Left lung (tissue), 10 donors: ENCODE results near the gene MKLN1. TPM values are rescaled to one million over a fixed set of nuclear protein-coding genes. Genes with fewer than 3 reads are reported as not detected.

ENCODE experiments used
- ATAC-seq: fragments of 200-7000 bp; cut with Tn5 transposase; one replicate; pipeline ENCODE4 v1.9.1; 2020; ENCODE audit warnings: moderate library complexity
- DNase-seq, 4 donors: peaks; one replicate each; pipeline ENCODE4 v3.0.0-alpha.2; 2013 to 2020
- H3K27ac ChIP-seq, 2 donors: fragments of 200-600 bp; sonication (generic) in 1 of 2; one replicate each; pipeline versions ENCODE4 v1.5.0 to v1.8.0; 2020 to 2021
- H3K27me3 ChIP-seq, 2 donors: fragments of 200-600 bp; sonication (generic) in 1 of 2; one replicate each; pipeline versions ENCODE4 v1.5.0 to v1.8.0; 2020 to 2021
- H3K36me3 ChIP-seq, 2 donors: fragments of 200-600 bp; sonication (generic) in 1 of 2; one replicate each; pipeline versions ENCODE4 v1.5.0 to v1.8.0; 2020 to 2021
- H3K4me1 ChIP-seq, 2 donors: fragments of 200-600 bp; one replicate each; pipeline ENCODE4 v1.8.0; 2021
- H3K4me3 ChIP-seq, 2 donors: fragments of 200-600 bp; sonication (generic) in 1 of 2; one replicate each; pipeline versions ENCODE4 v1.5.0 to v1.8.0; 2020 to 2021; ENCODE audit warnings: mild to moderate bottlenecking in 1 of 2
- H3K9me3 ChIP-seq, 2 donors: fragments of 200-600 bp; sonication (generic) in 1 of 2; one replicate each; pipeline versions ENCODE4 v1.5.0 to v1.8.0; 2020 to 2021
- intact Hi-C, 2 donors: fragments of 100-400 bp; cut with DNase I; formaldehyde crosslinking; loops; one replicate each; pipeline versions ENCODE4 v1.11.2 to v1.14.2; 2022
- polyA plus RNA-seq, 6 donors: library from polyadenylated mRNA; unstranded; fragments of 120-200 nt; gene quantifications; one replicate each; pipeline ENCODE4 v1.2.1, GENCODE V29; 2013; ENCODE audit not compliant: insufficient read length in 6 of 6
- total RNA-seq, 2 donors: library from RNA; stranded (reverse); fragmentation: NEBNext Ultra II Directional; extraction: Animal tissue kit (Norgen Biotek cat#: 25700); gene quantifications; one replicate each; pipeline ENCODE4 v1.2.1, GENCODE V29; 2021
- TF ChIP-seq, protein P1 (sequence below), 2 donors: fragments of 200-600 bp; sonication (generic) in 1 of 2; IDR thresholded peaks; one replicate each; pipeline versions ENCODE4 v1.5.0 to v1.8.0; 2021; ENCODE audit warnings: antibody characterized with exemption in 2 of 2
- donor health status: DM: no; HTN: yes; CAD: no.
- donor health status: DM: no; HTN: no; CAD: no.

MKLN1 gene
- total and polyA plus RNA-seq, 8 donors = 38.7 to 49.0 (median 44.5) TPM

DNA sequence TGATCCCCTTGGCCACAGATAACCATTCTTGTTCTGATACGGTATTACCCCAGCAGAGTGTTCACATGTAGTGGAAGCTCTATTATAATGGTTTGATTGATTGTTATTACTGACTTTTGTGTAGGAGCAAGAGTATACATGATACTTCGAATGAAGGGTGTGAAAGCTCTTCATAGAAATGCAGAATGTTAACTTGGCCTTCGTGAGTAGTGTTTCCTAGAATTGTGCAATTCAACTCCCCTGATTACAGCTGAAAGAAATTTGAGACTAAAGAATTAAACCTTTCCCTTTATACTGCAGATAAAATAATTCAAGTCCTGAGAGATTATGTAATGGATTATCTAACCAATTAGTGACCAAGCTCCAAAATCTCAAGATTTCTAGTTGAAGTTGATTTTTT lies 38.2 kb downstream of the MKLN1 start:
- intact Hi-C loops = no loop called here
- Histone ChIP-seq H3K4me3 (no peak overlapping the region), H3K27me3 (no peaks in the 10 kb centered on the region), H3K36me3 (no peaks in the 10 kb centered on the region), H3K9me3 (no peaks in the 10 kb centered on the region), H3K27ac (no peak overlapping the region), H3K4me1 (peaks cover 4 to 82% of the 10 kb centered on the region in 2 donors)
- peak in 1 of 4 donors; percentile 12 for DNase-seq
- TF ChIP-seq, protein P1, sequence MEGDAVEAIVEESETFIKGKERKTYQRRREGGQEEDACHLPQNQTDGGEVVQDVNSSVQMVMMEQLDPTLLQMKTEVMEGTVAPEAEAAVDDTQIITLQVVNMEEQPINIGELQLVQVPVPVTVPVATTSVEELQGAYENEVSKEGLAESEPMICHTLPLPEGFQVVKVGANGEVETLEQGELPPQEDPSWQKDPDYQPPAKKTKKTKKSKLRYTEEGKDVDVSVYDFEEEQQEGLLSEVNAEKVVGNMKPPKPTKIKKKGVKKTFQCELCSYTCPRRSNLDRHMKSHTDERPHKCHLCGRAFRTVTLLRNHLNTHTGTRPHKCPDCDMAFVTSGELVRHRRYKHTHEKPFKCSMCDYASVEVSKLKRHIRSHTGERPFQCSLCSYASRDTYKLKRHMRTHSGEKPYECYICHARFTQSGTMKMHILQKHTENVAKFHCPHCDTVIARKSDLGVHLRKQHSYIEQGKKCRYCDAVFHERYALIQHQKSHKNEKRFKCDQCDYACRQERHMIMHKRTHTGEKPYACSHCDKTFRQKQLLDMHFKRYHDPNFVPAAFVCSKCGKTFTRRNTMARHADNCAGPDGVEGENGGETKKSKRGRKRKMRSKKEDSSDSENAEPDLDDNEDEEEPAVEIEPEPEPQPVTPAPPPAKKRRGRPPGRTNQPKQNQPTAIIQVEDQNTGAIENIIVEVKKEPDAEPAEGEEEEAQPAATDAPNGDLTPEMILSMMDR (IDR thresholded peaks at IDR 0.05) = no peak
- ATAC-seq = peak; percentile 77

DNA sequence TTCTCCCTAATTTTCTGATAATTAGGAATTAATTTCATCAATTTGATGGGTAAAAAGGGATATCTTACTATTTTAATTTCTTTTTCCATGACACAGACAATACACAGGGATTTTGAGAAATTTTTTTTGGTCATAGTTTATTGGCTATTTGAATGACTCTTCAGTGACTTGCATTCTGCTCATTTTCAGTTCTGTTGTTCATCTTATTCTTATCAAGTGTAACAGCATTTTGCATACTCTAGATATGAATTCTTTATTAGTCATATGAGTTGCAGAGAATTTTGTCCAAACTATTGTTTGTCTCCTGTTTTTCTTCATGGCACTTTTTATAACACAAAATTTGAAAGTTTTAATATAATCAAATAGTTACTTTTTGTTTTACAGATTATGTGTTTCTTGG lies 41.7 kb downstream of the MKLN1 start:
- Histone ChIP-seq H3K36me3 (no peaks in the 10 kb centered on the region), H3K4me3 (no peak overlapping the region), H3K27ac (no peak overlapping the region), H3K27me3 (no peaks in the 10 kb centered on the region), H3K9me3 (no peaks in the 10 kb centered on the region), H3K4me1 (peaks cover 0 to 64% of the 10 kb centered on the region in 2 donors)
- DNase-seq (no peak), ATAC-seq (no peak)
- intact Hi-C loops = no loop called here
- TF ChIP-seq, protein P1 (IDR thresholded peaks at IDR 0.05) = no peak

- Histone ChIP-seq H3K4me1 (peaks cover 0 to 64% of the 10 kb centered on the region in 2 donors), H3K27me3 (no peaks in the 10 kb centered on the region), H3K27ac (no peak overlapping the region), H3K9me3 (no peaks in the 10 kb centered on the region), H3K4me3 (no peak overlapping the region), H3K36me3 (no peaks in the 10 kb centered on the region)
- intact Hi-C loops = no loop called here
- no peak for ATAC-seq
- TF ChIP-seq, protein P1 (IDR thresholded peaks at IDR 0.05) = no peak
- DNase-seq = no peak
Measured at GRCh38 chr7:131370523-131370968, 42.9 kb downstream of the MKLN1 start.

DNA sequence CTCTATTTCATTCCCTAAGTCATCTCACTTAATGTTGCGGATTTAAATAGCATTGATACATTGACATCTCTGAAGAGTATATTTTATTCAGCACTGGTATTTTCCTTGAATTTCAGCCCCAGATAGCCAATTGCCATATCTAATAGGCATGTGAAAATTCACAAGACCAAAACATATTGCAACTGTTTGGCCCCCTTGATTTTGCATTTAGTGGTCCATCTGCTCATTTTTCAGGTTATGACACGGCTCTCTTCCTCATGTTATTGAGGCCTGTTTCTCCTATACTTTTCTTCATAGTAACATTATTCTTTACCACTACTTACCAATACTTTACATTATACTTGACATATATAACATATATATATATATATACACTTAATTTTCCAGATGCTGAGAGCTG lies 43.7 kb downstream of the MKLN1 start:
- no peaks in the 10 kb centered on the region for H3K27me3 ChIP-seq
- peaks cover 0 to 57% of the 10 kb centered on the region in 2 donors for H3K4me1 ChIP-seq
- no peak overlapping the region for H3K4me3 ChIP-seq
- no peaks in the 10 kb centered on the region for H3K9me3 ChIP-seq
- no peak overlapping the region for H3K27ac ChIP-seq
- intact Hi-C loops = no loop called here
- ATAC-seq (no peak), DNase-seq (no peak)
- no peaks in the 10 kb centered on the region for H3K36me3 ChIP-seq
- TF ChIP-seq, protein P1 (IDR thresholded peaks at IDR 0.05) = no peak

DNA sequence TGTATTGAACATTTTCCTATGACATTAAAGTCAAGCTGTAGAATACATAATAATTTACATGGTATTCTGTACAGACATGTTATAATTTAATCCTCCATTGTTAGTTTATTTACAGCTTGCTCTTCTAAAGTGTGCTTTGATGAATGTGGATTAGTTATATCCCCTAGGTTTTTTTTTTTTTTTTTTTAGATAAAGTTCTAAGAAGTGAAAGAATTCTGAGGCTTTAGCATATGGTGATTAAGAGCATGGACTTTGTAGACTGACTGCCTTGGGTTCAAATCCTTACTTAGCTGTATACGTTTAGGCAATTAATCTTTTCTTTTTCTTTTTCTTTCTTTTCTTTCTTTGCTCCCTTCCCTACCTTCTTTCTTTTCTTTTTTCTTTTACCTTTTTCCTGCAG lies 44.9 kb downstream of the MKLN1 start:
- Histone ChIP-seq H3K27ac (no peak overlapping the region), H3K9me3 (no peaks in the 10 kb centered on the region), H3K36me3 (no peaks in the 10 kb centered on the region), H3K27me3 (no peaks in the 10 kb centered on the region), H3K4me3 (no peak overlapping the region), H3K4me1 (peaks cover 0 to 47% of the 10 kb centered on the region in 2 donors)
- no peak for DNase-seq
- ATAC-seq = no peak
- intact Hi-C loops = no loop called here
- TF ChIP-seq, protein P1 (IDR thresholded peaks at IDR 0.05) = no peak
